Neural cell (in vitro differentiated cells): Measurements from ENCODE around the gene USP32. TPM values are rescaled to one million over a fixed set of nuclear protein-coding genes. Genes with fewer than 3 reads are reported as not detected.

Experiments used
- H2AFZ ChIP-seq: fragments of 200-600, 300-800 bp; sonication (generic), shearing (Covaris generic); 2 replicates; pipeline ENCODE4 v1.6.0; 2014; ENCODE audit warnings: low read depth, mild to moderate bottlenecking, antibody characterized with exemption, low read length, moderate library complexity
- H3F3A ChIP-seq: fragments of 200-600 bp; shearing (Covaris generic); 2 replicates; pipeline ENCODE4 v1.6.1; 2016; ENCODE audit warnings: mild to moderate bottlenecking, moderate library complexity, mixed read lengths, antibody characterized with exemption, low read length; ENCODE audit not compliant: insufficient read depth, poor library complexity, severe bottlenecking
- H3K27ac ChIP-seq: fragments of 200-600, 300-800 bp; sonication (generic), shearing (Covaris generic); 2 replicates; pipeline ENCODE4 v1.5.1; 2014; ENCODE audit warnings: mild to moderate bottlenecking, low read length, moderate library complexity
- H3K27me3 ChIP-seq: fragments of 300-800, 200-600 bp; sonication (generic), shearing (Covaris generic); 2 replicates; pipeline ENCODE4 v1.6.0; 2014; ENCODE audit warnings: mild to moderate bottlenecking, low read depth, low read length, moderate library complexity; ENCODE audit not compliant: insufficient read depth
- H3K36me3 ChIP-seq: fragments of 300-800, 200-600 bp; sonication (generic), shearing (Covaris generic); 2 replicates; pipeline ENCODE4 v1.5.1; 2014; ENCODE audit warnings: mild to moderate bottlenecking, antibody characterized with exemption, low read length, moderate library complexity; ENCODE audit not compliant: insufficient read depth
- H3K4me2 ChIP-seq: fragments of 300-800, 200-600 bp; sonication (generic), shearing (Covaris generic); 2 replicates; pipeline ENCODE4 v1.6.0; 2014; ENCODE audit warnings: mild to moderate bottlenecking, low read length
- H3K4me3 ChIP-seq: fragments of 300-800, 200-600 bp; sonication (generic), shearing (Covaris generic); 2 replicates; pipeline ENCODE4 v1.5.1; 2014; ENCODE audit warnings: mild to moderate bottlenecking, low read length, moderate library complexity
- H3K79me2 ChIP-seq: fragments of 200-600 bp; shearing (Covaris generic); replicated peaks from 2 replicates; pipeline ENCODE4 v1.6.0; 2014; ENCODE audit warnings: mild to moderate bottlenecking, low read length, moderate library complexity; ENCODE audit not compliant: insufficient read depth
- H3K9ac ChIP-seq: fragments of 300-800, 200-600 bp; sonication (generic), shearing (Covaris generic); 2 replicates; pipeline ENCODE4 v1.6.1; 2016; ENCODE audit warnings: mild to moderate bottlenecking, low read length, mixed read lengths
- H3K9me2 ChIP-seq: fragments of 200-600 bp; shearing (Covaris generic); 2 replicates; pipeline ENCODE4 v1.6.1; 2016; ENCODE audit warnings: mild to moderate bottlenecking, low read length, mixed read lengths; ENCODE audit not compliant: insufficient read depth
- H3K9me3 ChIP-seq: fragments of 200-600, 300-800 bp; sonication (generic), shearing (Covaris generic); 2 replicates; pipeline ENCODE4 v1.6.1; 2016; ENCODE audit warnings: mild to moderate bottlenecking, mixed run types, low read length, moderate library complexity, mixed read lengths
- H4K20me1 ChIP-seq: fragments of 200-600 bp; shearing (Covaris generic); 2 replicates; pipeline ENCODE4 v1.6.1; 2016; ENCODE audit warnings: mild to moderate bottlenecking, mixed run types; ENCODE audit not compliant: insufficient read depth
- EP300 ChIP-seq: fragments of 450-650 bp; conservative IDR thresholded peaks from 2 replicates; pipeline ENCODE4 v1.6.1; 2014; ENCODE audit warnings: antibody characterized with exemption, mild to moderate bottlenecking, moderate library complexity; ENCODE audit not compliant: poor library complexity, severe bottlenecking
- EZH2 ChIP-seq: fragments of 200-600, 300-800 bp; shearing (Covaris generic), sonication (generic); IDR thresholded peaks from 2 replicates; pipeline ENCODE4 v1.6.1; 2014; ENCODE audit warnings: antibody characterized with exemption, low read length, borderline replicate concordance, mild to moderate bottlenecking; ENCODE audit not compliant: insufficient read depth, poor library complexity, severe bottlenecking
- MXI1 ChIP-seq: fragments of 450-650 bp; conservative IDR thresholded peaks from 2 replicates; pipeline ENCODE4 v1.6.1; 2014; ENCODE audit warnings: antibody characterized with exemption, mild to moderate bottlenecking; ENCODE audit not compliant: poor library complexity, severe bottlenecking
- POLR2AphosphoS5 ChIP-seq: IDR thresholded peaks from 2 replicates; pipeline ENCODE4 v1.6.1; 2012
- RAD21 ChIP-seq: fragments of 450-650 bp; conservative IDR thresholded peaks from 2 replicates; pipeline ENCODE4 v1.6.1; 2014; ENCODE audit warnings: antibody characterized with exemption, mild to moderate bottlenecking, moderate library complexity
- SMC3 ChIP-seq: fragments of 450-650 bp; conservative IDR thresholded peaks from 2 replicates; pipeline ENCODE4 v1.6.1; 2014; ENCODE audit warnings: antibody characterized with exemption, mild to moderate bottlenecking, moderate library complexity; ENCODE audit not compliant: poor library complexity
- TAF1 ChIP-seq: IDR thresholded peaks from 2 replicates; pipeline ENCODE4 v1.6.1; 2012; ENCODE audit warnings: low read depth
- polyA plus RNA-seq: library from polyadenylated mRNA; depleted of rRNA; stranded (reverse); fragments of >200 nt; gene quantifications from 2 replicates; pipeline ENCODE4 v1.2.3, GENCODE V29; 2014
- TF ChIP-seq, protein P1 (sequence below): IDR thresholded peaks from 2 replicates; pipeline ENCODE4 v1.6.1; 2012; ENCODE audit warnings: borderline replicate concordance
- TF ChIP-seq, protein P2 (sequence below): fragments of 450-650 bp; IDR thresholded peaks from 2 replicates; pipeline ENCODE4 v1.5.1; 2014; ENCODE audit warnings: antibody characterized with exemption, mild to moderate bottlenecking, moderate library complexity; ENCODE audit not compliant: poor library complexity, severe bottlenecking

The USP32 gene
- polyA plus RNA-seq, 1 donor from 2014 or later, result 25.7 TPM

DNA sequence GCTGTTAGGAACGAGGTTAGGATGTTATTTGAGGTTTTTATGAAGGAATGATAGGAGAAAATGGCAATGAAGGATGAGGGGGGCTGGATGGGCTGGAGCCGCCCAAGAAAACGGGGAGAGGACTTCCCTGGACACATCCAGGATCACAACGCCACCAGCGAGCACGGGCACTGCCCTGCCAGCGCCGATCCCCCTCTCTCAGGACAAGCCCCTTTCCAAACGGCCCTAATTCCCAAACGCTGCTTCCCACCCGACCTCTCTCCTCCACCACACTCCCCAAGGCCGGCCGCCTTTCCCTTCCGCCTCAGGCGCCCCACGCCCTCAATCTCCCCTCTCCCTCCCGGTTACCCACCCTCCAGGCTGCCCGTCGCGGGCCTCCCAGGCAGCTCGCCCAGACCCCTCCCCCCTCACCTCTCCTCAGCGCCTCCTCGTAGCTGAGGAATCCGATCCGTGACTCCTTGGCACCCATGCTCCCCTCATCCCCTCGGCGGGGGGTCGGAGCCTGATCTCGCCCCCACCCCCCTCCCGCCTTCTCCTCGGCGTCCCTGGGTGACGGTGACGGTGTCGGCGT lies 377 bp downstream of the USP32 start:
- Histone ChIP-seq H3K4me3 (peak overlapping the region; percentile 87), H3K9me2 (no peaks in the 10 kb centered on the region), H2AFZ (peak overlapping the region; percentile 77), H3K27me3 (no peaks in the 10 kb centered on the region), H3K4me2 (peak overlapping the region; percentile 94), H4K20me1 (no peaks in the 10 kb centered on the region), H3K36me3 (no peaks in the 10 kb centered on the region), H3K27ac (peak overlapping the region; percentile 91), H3K9me3 (no peaks in the 10 kb centered on the region), H3K79me2 (peaks cover 46% of the 10 kb centered on the region), H3F3A (peaks cover 6% of the 10 kb centered on the region), H3K9ac (peak overlapping the region; percentile 98)
- no peak for TF ChIP-seq SMC3
- no peak for TF ChIP-seq MXI1
- peak; percentile 68 for TF ChIP-seq POLR2AphosphoS5
- no peak for TF ChIP-seq EZH2
- no peak for TF ChIP-seq TAF1
- TF ChIP-seq, protein P1, sequence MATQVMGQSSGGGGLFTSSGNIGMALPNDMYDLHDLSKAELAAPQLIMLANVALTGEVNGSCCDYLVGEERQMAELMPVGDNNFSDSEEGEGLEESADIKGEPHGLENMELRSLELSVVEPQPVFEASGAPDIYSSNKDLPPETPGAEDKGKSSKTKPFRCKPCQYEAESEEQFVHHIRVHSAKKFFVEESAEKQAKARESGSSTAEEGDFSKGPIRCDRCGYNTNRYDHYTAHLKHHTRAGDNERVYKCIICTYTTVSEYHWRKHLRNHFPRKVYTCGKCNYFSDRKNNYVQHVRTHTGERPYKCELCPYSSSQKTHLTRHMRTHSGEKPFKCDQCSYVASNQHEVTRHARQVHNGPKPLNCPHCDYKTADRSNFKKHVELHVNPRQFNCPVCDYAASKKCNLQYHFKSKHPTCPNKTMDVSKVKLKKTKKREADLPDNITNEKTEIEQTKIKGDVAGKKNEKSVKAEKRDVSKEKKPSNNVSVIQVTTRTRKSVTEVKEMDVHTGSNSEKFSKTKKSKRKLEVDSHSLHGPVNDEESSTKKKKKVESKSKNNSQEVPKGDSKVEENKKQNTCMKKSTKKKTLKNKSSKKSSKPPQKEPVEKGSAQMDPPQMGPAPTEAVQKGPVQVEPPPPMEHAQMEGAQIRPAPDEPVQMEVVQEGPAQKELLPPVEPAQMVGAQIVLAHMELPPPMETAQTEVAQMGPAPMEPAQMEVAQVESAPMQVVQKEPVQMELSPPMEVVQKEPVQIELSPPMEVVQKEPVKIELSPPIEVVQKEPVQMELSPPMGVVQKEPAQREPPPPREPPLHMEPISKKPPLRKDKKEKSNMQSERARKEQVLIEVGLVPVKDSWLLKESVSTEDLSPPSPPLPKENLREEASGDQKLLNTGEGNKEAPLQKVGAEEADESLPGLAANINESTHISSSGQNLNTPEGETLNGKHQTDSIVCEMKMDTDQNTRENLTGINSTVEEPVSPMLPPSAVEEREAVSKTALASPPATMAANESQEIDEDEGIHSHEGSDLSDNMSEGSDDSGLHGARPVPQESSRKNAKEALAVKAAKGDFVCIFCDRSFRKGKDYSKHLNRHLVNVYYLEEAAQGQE, result no peak
- TF ChIP-seq, protein P2, sequence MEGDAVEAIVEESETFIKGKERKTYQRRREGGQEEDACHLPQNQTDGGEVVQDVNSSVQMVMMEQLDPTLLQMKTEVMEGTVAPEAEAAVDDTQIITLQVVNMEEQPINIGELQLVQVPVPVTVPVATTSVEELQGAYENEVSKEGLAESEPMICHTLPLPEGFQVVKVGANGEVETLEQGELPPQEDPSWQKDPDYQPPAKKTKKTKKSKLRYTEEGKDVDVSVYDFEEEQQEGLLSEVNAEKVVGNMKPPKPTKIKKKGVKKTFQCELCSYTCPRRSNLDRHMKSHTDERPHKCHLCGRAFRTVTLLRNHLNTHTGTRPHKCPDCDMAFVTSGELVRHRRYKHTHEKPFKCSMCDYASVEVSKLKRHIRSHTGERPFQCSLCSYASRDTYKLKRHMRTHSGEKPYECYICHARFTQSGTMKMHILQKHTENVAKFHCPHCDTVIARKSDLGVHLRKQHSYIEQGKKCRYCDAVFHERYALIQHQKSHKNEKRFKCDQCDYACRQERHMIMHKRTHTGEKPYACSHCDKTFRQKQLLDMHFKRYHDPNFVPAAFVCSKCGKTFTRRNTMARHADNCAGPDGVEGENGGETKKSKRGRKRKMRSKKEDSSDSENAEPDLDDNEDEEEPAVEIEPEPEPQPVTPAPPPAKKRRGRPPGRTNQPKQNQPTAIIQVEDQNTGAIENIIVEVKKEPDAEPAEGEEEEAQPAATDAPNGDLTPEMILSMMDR, result no peak
- TF ChIP-seq RAD21, result no peak
- TF ChIP-seq EP300, result no peak

DNA sequence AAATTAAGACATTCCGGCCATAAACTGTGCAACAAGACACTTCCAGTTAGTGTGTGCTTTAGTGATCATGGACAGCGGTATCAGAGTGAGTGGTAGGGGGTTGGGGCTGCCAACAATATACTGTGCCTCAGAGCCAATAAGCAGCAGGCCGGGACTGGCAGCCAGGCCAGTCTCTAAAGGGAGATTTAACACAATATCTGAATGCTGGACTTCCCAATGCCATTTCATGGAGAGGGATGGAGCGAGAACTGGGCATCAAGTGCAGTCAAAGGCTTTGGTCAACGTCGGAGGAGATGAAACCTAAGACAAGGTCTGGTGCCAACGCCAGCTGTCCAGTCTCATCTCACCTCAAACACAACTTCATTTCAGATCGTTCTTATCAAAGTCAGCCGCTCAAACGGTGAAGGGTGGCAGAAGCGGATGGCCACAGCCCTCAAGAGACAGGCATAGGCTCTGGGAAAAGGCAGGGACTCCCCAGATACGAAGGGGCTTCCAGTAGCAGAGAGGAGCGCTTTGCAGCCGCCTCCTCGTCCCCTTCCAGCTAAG lies 935 bp downstream of the USP32 start:
- peaks cover 50% of the 10 kb centered on the region for H3K79me2 ChIP-seq
- no peaks in the 10 kb centered on the region for H3K9me2 ChIP-seq
- H3K27me3 ChIP-seq, result no peaks in the 10 kb centered on the region
- H4K20me1 ChIP-seq, result no peaks in the 10 kb centered on the region
- peak overlapping the region; percentile 91 for H3K27ac ChIP-seq
- no peaks in the 10 kb centered on the region for H3K36me3 ChIP-seq
- peak overlapping the region; percentile 87 for H3K4me3 ChIP-seq
- H3K9me3 ChIP-seq, result no peaks in the 10 kb centered on the region
- H3K4me2 ChIP-seq, result peak overlapping the region; percentile 94
- no peak for TF ChIP-seq SMC3
- TF ChIP-seq, protein P1, result peak; percentile 39
- TF ChIP-seq MXI1, result no peak
- no peak for TF ChIP-seq EP300
- TF ChIP-seq TAF1, result no peak
- TF ChIP-seq EZH2, result no peak
- TF ChIP-seq, protein P2, result no peak
- no peak for TF ChIP-seq RAD21
- peak; percentile 22 for TF ChIP-seq POLR2AphosphoS5
- H3F3A ChIP-seq, result peaks cover 6% of the 10 kb centered on the region
- H2AFZ ChIP-seq, result peak overlapping the region; percentile 77
- H3K9ac ChIP-seq, result peak overlapping the region; percentile 98
